Tibial nerve (tissue), 4 donors: ENCODE measurements around the gene ALDH3A1. TPM values are rescaled to one million over a fixed set of nuclear protein-coding genes. Genes with fewer than 3 reads are reported as not detected.

ENCODE experiments used
- DNase-seq, 2 donors: peaks; one replicate each; pipeline ENCODE4 v3.0.0-alpha.2; 2019; ENCODE audit warnings: low spot score in 2 of 2
- H3K27ac ChIP-seq, 4 donors: fragments of 200-600 bp; sonication (generic) in 3 of 4; one replicate each; pipeline ENCODE4 v1.5.1; 2017 to 2019; ENCODE audit warnings: mild to moderate bottlenecking in 1 of 4
- H3K27me3 ChIP-seq, 2 donors: fragments of 200-600 bp; sonication (generic) in 1 of 2; one replicate each; pipeline versions ENCODE4 v1.5.1 to v1.6.0; 2017 to 2019
- H3K36me3 ChIP-seq, 3 donors: fragments of 200-600 bp; sonication (generic); one replicate each; pipeline ENCODE4 v1.5.1; 2018 to 2019
- H3K4me1 ChIP-seq, 4 donors: fragments of 200-600 bp; sonication (generic) in 3 of 4; one replicate each; pipeline ENCODE4 v1.5.1; 2017 to 2019
- H3K4me3 ChIP-seq, 4 donors: fragments of 200-600 bp; sonication (generic) in 3 of 4; one replicate each; pipeline ENCODE4 v1.5.1; 2017 to 2019; ENCODE audit warnings: mild to moderate bottlenecking in 1 of 4, moderate library complexity in 1 of 4
- H3K9me3 ChIP-seq, 4 donors: fragments of 200-600 bp; sonication (generic) in 3 of 4; one replicate each; pipeline ENCODE4 v1.5.1; 2017 to 2019
- EP300 ChIP-seq, 2 donors: sonication (generic); formaldehyde crosslinking; IDR thresholded peaks; one replicate each; pipeline ENCODE4 v1.6.1; 2017; ENCODE audit warnings: antibody characterized with exemption in 2 of 2, mild to moderate bottlenecking in 1 of 2
- POLR2A ChIP-seq, 2 donors: fragments of 450-650 bp; IDR thresholded peaks; one replicate each; pipeline ENCODE4 v1.6.1; 2017; ENCODE audit warnings: antibody characterized with exemption in 2 of 2, mild to moderate bottlenecking in 2 of 2, moderate library complexity in 2 of 2
- WGBS, 2 donors: methylation state at CpG; one replicate each; pipeline ENCODE4 v1.1.5; 2018; 5-methylcytosine and 5-hydroxymethylcytosine counted together
- total RNA-seq, 4 donors: library from RNA; depleted of rRNA; stranded (reverse); fragments of >200 nt; gene quantifications; one replicate each; pipeline ENCODE4 v1.1.0, GENCODE V29; 2016
- TF ChIP-seq, protein P1 (sequence below), 5 experiments: fragments of 200-600 bp in 3 of 5; fragments of 450-650 bp in 2 of 5; sonication (generic) in 3 of 5; IDR thresholded peaks; one replicate each; pipeline ENCODE4 v1.5.1; 2016 to 2019; ENCODE audit warnings: antibody characterized with exemption in 5 of 5, mild to moderate bottlenecking in 3 of 5, moderate library complexity in 2 of 5

The ALDH3A1 gene
- total RNA-seq, 4 donors from 2014 or later: 0.21 to 2.1 (median 1.7) TPM; not detected in 1

DNA sequence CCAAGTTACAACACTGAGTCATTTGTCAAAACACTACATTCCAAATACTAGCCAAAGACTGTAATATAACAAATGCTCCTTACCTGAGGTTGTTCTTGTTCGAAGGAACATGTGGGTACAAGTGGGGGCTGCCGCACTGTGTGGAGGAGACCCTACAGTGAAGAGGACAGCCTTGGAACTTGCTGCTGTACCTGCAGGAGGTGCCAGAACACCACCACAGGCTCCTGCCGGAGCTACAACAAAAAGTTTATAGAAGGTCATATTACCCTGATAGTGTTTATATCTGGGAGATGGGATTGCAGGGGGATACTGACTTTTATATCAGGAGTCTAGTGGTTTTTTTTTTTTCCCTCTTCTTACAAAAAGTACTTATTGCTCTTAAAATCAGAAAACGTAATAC is 37.8 kb upstream of the ALDH3A1 start:
- no peak overlapping the region for H3K27ac ChIP-seq
- WGBS, 2 donors: 61 to 67% methylated on average over 4 of the region's 4 CpGs

DNA sequence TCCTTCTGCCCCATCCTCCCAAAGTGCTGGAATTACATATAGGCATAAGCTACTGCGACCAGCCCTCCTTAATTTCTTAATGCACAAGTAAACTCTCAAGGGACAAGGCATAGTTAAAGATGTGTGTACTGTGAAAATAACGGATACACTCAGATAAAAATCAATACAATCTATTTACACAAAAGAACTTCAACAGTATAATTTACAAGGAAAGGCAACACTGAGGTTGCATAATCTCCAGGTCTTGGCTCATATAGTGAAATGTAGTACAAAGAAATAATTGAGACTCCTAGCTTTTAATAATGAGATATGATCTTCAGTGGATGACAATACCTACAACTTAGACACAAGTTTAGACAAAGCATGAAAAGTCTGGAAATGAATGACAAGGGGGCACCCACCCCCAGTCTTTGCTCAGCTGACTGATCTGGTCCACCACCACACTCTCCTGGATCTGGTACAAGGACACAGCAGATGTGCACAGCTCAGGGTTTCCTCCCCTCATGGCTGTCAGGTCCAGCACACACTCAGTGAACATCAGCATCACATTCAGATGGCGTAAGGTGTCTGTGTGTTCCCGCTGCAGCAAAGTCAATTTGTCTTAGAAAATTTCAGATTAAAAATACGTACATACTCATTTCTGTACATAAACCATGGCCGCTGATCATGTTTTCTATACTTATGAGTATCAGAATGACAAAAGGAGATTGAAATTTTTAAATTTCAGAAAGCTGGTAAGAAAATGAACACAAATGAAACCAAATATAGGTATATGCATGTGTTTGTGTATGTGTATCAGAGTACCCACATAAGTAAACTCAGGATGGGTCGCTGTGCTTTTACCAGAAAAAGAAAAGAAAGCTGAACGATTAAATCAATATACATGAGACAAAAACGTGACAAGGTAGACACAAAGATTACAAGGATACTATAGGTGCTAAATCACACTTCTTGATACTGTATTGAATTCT is 33.7 kb upstream of the ALDH3A1 start:
- TF ChIP-seq POLR2A (IDR thresholded peaks at IDR 0.05): no peak
- no peak for TF ChIP-seq EP300 (IDR thresholded peaks at IDR 0.05)
- TF ChIP-seq, protein P1, sequence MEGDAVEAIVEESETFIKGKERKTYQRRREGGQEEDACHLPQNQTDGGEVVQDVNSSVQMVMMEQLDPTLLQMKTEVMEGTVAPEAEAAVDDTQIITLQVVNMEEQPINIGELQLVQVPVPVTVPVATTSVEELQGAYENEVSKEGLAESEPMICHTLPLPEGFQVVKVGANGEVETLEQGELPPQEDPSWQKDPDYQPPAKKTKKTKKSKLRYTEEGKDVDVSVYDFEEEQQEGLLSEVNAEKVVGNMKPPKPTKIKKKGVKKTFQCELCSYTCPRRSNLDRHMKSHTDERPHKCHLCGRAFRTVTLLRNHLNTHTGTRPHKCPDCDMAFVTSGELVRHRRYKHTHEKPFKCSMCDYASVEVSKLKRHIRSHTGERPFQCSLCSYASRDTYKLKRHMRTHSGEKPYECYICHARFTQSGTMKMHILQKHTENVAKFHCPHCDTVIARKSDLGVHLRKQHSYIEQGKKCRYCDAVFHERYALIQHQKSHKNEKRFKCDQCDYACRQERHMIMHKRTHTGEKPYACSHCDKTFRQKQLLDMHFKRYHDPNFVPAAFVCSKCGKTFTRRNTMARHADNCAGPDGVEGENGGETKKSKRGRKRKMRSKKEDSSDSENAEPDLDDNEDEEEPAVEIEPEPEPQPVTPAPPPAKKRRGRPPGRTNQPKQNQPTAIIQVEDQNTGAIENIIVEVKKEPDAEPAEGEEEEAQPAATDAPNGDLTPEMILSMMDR (IDR thresholded peaks at IDR 0.05): no peak

More for the DNA sequence above, 37.8 kb upstream of the ALDH3A1 start:
- Histone ChIP-seq H3K4me3 (no peak overlapping the region), H3K9me3 (no peaks in the 10 kb centered on the region), H3K36me3 (peaks cover 0 to 75% (median 0%) of the 10 kb centered on the region in 3 donors), H3K27me3 (no peaks in the 10 kb centered on the region), H3K4me1 (peaks cover 0 to 6% (median 0%) of the 10 kb centered on the region in 4 donors)
- no peak for TF ChIP-seq POLR2A (IDR thresholded peaks at IDR 0.05)
- TF ChIP-seq EP300 (IDR thresholded peaks at IDR 0.05): no peak
- TF ChIP-seq, protein P1 (IDR thresholded peaks at IDR 0.05): no peak
- DNase-seq: no peak

DNA sequence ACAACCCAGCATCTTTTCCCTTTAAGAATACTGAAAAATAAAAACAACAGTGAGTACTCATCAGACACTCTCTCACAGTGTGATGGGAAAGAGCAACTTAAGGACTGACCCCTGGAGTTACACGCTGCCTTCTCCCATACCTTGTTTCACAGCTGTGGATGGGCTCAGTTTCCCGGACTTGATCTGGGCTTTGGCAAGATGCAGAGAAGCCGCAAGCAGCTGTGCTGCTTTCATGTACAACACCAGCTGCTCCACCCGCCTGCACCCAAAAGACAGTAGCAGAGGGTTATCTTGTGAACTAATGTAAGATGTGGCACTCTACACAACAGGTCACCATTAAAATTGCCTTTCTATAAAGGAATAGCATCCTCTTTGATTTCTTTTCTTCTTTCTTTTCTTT is 32.7 kb upstream of the ALDH3A1 start:
- Histone ChIP-seq H3K9me3 (no peaks in the 10 kb centered on the region), H3K4me1 (no peaks in the 10 kb centered on the region), H3K4me3 (no peak overlapping the region), H3K27ac (no peak overlapping the region), H3K27me3 (no peaks in the 10 kb centered on the region), H3K36me3 (peaks cover 0 to 87% (median 0%) of the 10 kb centered on the region in 3 donors)
- DNase-seq: no peak
- TF ChIP-seq, protein P1 (IDR thresholded peaks at IDR 0.05): no peak
- TF ChIP-seq EP300 (IDR thresholded peaks at IDR 0.05) (no peak), POLR2A (IDR thresholded peaks at IDR 0.05) (no peak)
- 88 to 91% methylated on average over 4 of the region's 4 CpGs for WGBS, 2 donors

More for the DNA sequence above, 33.7 kb upstream of the ALDH3A1 start:
- H3K4me3 ChIP-seq: no peak overlapping the region
- no peaks in the 10 kb centered on the region for H3K27me3 ChIP-seq
- H3K27ac ChIP-seq: no peak overlapping the region
- WGBS, 2 donors: 91 to 92% methylated on average over 9 of the region's 9 CpGs
- no peaks in the 10 kb centered on the region for H3K4me1 ChIP-seq
- no peak for DNase-seq
- H3K36me3 ChIP-seq: peaks cover 0 to 81% (median 0%) of the 10 kb centered on the region in 3 donors
- no peaks in the 10 kb centered on the region for H3K9me3 ChIP-seq

DNA sequence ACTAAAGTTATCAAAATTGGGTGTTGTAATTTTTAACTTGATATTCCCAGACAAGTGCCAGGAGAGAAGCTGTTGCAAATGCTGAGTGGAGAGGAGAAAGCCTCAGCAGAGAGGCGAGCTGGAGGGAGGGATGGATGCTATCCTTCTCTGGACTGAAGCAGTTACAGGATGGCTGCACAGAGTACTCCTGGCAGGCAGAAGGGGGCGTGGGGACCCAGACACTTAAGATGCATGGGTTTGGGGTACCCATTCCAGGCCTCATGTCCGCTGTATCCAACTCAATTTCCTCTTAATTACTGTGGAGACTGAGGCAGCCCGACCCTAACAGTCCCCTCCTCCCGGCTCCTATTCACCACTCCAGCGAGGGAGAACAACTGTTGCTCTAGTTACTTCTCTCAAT is 25.4 kb upstream of the ALDH3A1 start:
- peaks cover 0 to 32% (median 6%) of the 10 kb centered on the region in 4 donors for H3K4me1 ChIP-seq
- H3K4me3 ChIP-seq: no peak overlapping the region
- H3K9me3 ChIP-seq: no peaks in the 10 kb centered on the region
- no peak for DNase-seq
- H3K27ac ChIP-seq: no peak overlapping the region
- TF ChIP-seq POLR2A (IDR thresholded peaks at IDR 0.05) (no peak), EP300 (IDR thresholded peaks at IDR 0.05) (no peak)
- TF ChIP-seq, protein P1 (IDR thresholded peaks at IDR 0.05): no peak
- 79 to 86% methylated on average over 6 of the region's 6 CpGs for WGBS, 2 donors
- peaks cover 0 to 64% (median 0%) of the 10 kb centered on the region in 3 donors for H3K36me3 ChIP-seq
- no peaks in the 10 kb centered on the region for H3K27me3 ChIP-seq
